ENCODE measurements around the gene ZNF521.

The ZNF521 gene

DNA sequence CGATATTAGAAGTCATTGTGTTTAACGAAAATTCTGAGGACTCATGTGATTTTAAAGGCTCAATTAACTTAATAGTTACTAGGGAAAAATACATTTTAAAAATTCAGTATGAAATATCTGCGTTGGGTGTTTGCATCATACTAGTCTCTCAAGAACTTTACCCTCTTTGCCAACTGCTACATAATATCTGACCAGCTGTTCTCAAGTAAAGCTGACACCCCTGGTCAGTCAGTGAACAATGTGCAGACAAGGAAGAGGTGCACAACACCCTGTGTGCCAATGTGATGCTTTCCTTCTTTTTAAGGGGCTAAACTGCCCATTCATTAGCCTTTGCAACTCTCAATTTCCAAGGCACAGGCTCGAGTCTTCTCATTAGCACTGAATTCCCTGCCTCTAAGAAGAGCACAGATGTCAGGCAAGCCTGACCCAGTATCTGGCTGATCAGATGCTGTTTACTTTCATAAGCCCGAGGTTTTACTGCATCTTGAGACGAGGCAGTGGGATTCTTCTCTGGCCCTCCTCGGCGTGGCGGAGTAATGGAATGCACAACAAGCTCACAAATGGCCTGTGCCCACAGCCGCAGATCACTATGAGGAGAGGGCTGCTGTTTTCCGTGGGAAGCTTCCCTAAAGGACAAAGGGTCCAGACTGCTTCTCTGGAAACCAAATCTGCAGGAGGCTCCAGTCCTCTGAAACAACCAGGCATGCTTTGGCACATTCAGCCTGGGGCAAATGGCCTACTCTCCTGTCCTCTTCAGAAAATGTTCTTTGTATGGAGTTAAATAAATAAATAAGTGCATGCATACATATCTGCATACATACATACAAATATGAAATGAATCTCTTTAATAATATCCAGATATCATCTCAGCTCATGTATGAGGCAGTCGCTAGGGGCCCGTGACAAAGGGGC lies 240.3 kb downstream of the ZNF521 start:
- TF ChIP-seq USF1 (IDR thresholded peaks at IDR 0.05), result no peak
- TF ChIP-seq, protein P1, sequence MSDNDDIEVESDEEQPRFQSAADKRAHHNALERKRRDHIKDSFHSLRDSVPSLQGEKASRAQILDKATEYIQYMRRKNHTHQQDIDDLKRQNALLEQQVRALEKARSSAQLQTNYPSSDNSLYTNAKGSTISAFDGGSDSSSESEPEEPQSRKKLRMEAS (IDR thresholded peaks at IDR 0.05), result no peak
- no peak for TF ChIP-seq TAF1 (IDR thresholded peaks at IDR 0.05; ENCODE audit: low read depth)
- no peak for TF ChIP-seq RAD21 (IDR thresholded peaks at IDR 0.05; ENCODE audit: low read depth)
- TF ChIP-seq YY1 (IDR thresholded peaks at IDR 0.05; ENCODE audit: low read depth), result no peak
- TF ChIP-seq TEAD4 (IDR thresholded peaks at IDR 0.05), result no peak
- no peak for TF ChIP-seq ZBTB7A (IDR thresholded peaks at IDR 0.05; ENCODE audit: low read depth)
- no peak for TF ChIP-seq CEBPB (IDR thresholded peaks at IDR 0.05)
- TF ChIP-seq FOXM1 (IDR thresholded peaks at IDR 0.05; ENCODE audit: borderline replicate concordance, low read depth), result no peak
- TF ChIP-seq, protein P2, sequence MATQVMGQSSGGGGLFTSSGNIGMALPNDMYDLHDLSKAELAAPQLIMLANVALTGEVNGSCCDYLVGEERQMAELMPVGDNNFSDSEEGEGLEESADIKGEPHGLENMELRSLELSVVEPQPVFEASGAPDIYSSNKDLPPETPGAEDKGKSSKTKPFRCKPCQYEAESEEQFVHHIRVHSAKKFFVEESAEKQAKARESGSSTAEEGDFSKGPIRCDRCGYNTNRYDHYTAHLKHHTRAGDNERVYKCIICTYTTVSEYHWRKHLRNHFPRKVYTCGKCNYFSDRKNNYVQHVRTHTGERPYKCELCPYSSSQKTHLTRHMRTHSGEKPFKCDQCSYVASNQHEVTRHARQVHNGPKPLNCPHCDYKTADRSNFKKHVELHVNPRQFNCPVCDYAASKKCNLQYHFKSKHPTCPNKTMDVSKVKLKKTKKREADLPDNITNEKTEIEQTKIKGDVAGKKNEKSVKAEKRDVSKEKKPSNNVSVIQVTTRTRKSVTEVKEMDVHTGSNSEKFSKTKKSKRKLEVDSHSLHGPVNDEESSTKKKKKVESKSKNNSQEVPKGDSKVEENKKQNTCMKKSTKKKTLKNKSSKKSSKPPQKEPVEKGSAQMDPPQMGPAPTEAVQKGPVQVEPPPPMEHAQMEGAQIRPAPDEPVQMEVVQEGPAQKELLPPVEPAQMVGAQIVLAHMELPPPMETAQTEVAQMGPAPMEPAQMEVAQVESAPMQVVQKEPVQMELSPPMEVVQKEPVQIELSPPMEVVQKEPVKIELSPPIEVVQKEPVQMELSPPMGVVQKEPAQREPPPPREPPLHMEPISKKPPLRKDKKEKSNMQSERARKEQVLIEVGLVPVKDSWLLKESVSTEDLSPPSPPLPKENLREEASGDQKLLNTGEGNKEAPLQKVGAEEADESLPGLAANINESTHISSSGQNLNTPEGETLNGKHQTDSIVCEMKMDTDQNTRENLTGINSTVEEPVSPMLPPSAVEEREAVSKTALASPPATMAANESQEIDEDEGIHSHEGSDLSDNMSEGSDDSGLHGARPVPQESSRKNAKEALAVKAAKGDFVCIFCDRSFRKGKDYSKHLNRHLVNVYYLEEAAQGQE (IDR thresholded peaks at IDR 0.05; ENCODE audit: low read depth), result no peak
- no peak for TF ChIP-seq EP300 (IDR thresholded peaks at IDR 0.05; ENCODE audit: borderline replicate concordance)
- TF ChIP-seq CREB1 (IDR thresholded peaks at IDR 0.05; ENCODE audit: low read depth), result no peak
- TF ChIP-seq NFIC (IDR thresholded peaks at IDR 0.05), result no peak
- TF ChIP-seq EGR1 (IDR thresholded peaks at IDR 0.05), result no peak
- TF ChIP-seq TCF12 (IDR thresholded peaks at IDR 0.05; ENCODE audit: low read depth), result no peak

DNA sequence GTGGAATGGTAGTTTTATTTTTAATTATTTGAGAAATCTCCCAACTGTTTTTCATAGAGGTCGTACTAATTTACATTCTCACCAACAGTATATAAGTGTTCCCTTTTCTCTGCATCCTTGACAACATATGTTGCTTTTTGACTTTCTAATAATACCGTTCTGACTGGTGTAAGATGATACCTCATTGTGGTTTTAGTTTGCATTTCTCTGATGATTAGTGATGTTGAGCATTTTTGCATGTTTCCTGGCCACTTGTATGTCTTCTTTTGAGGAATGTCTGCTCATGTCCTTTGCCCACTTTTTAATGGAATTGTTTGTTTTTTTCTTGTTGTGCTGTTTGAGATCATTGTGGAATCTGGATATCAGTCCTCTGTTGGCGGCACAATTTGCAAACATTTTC lies 242.5 kb downstream of the ZNF521 start:
- TF ChIP-seq FOXM1 (IDR thresholded peaks at IDR 0.05; ENCODE audit: borderline replicate concordance, low read depth), result no peak
- TF ChIP-seq EGR1 (IDR thresholded peaks at IDR 0.05), result no peak
- TF ChIP-seq EP300 (IDR thresholded peaks at IDR 0.05; ENCODE audit: borderline replicate concordance), result no peak
- no peak for TF ChIP-seq NFIC (IDR thresholded peaks at IDR 0.05)
- no peak for TF ChIP-seq TAF1 (IDR thresholded peaks at IDR 0.05; ENCODE audit: low read depth)
- TF ChIP-seq RAD21 (IDR thresholded peaks at IDR 0.05; ENCODE audit: low read depth), result no peak
- TF ChIP-seq TCF12 (IDR thresholded peaks at IDR 0.05; ENCODE audit: low read depth), result no peak
- TF ChIP-seq YY1 (IDR thresholded peaks at IDR 0.05; ENCODE audit: low read depth), result no peak
- TF ChIP-seq, protein P1 (IDR thresholded peaks at IDR 0.05), result no peak
- TF ChIP-seq CEBPB (IDR thresholded peaks at IDR 0.05), result no peak
- TF ChIP-seq, protein P2 (IDR thresholded peaks at IDR 0.05; ENCODE audit: low read depth), result no peak
- no peak for TF ChIP-seq ZBTB7A (IDR thresholded peaks at IDR 0.05; ENCODE audit: low read depth)
- no peak for TF ChIP-seq USF1 (IDR thresholded peaks at IDR 0.05)
- TF ChIP-seq TEAD4 (IDR thresholded peaks at IDR 0.05), result no peak
- no peak for TF ChIP-seq CREB1 (IDR thresholded peaks at IDR 0.05; ENCODE audit: low read depth)

DNA sequence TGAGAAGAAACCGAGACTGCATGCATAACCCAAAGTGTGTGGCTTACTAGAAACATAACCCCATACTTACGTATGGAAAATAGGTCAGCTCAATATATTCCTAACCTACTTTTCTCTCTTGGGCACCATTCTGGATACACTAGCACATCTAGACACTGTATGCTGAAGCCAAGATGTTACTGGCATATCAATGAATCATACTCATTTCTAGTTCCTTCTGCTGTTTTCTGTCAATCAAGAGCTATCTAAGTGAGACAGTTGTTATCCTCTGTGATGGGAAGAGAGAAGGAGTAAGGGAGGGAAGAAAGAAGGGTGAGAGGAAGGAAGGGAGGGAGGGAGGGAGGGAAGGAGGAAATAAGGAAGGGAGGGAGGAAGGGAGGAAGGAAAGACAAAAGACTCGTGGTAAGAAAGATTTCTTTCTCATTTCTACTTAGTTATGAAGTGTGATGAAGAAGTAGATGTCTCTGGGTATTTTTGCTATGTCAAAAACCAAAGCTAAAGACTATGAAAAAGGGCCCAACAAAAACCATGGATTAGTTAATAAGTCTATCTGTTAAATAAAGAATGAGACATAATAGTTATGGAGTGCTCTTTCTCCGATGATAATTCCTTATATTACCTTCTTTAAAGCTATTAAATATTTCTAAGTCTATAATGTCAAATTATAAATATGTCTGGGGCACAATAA lies 248.4 kb downstream of the ZNF521 start:
- TF ChIP-seq YY1 (IDR thresholded peaks at IDR 0.05; ENCODE audit: low read depth) (no peak), EGR1 (IDR thresholded peaks at IDR 0.05) (no peak), TEAD4 (IDR thresholded peaks at IDR 0.05) (no peak), CEBPB (IDR thresholded peaks at IDR 0.05) (no peak), USF1 (IDR thresholded peaks at IDR 0.05) (no peak), NFIC (IDR thresholded peaks at IDR 0.05) (no peak), TAF1 (IDR thresholded peaks at IDR 0.05; ENCODE audit: low read depth) (no peak), ZBTB7A (IDR thresholded peaks at IDR 0.05; ENCODE audit: low read depth) (no peak), FOXM1 (IDR thresholded peaks at IDR 0.05; ENCODE audit: borderline replicate concordance, low read depth) (no peak), TCF12 (IDR thresholded peaks at IDR 0.05; ENCODE audit: low read depth) (no peak), RAD21 (IDR thresholded peaks at IDR 0.05; ENCODE audit: low read depth) (no peak), EP300 (IDR thresholded peaks at IDR 0.05; ENCODE audit: borderline replicate concordance) (no peak), CREB1 (IDR thresholded peaks at IDR 0.05; ENCODE audit: low read depth) (no peak)
- TF ChIP-seq, protein P2 (IDR thresholded peaks at IDR 0.05; ENCODE audit: low read depth), result no peak
- TF ChIP-seq, protein P1 (IDR thresholded peaks at IDR 0.05), result no peak
